Gastroesophageal sphincter (tissue), 3 donors: ENCODE results near the gene TEDC2.

Source experiments
- POLR2A ChIP-seq, 2 donors: fragments of 450-650 bp; IDR thresholded peaks; one replicate each; pipeline ENCODE4 v1.6.1; 2017; ENCODE audit warnings: antibody characterized with exemption in 2 of 2, mild to moderate bottlenecking in 2 of 2, moderate library complexity in 1 of 2
- POLR2AphosphoS5 ChIP-seq: sonication (generic); formaldehyde crosslinking; IDR thresholded peaks from one replicate; pipeline ENCODE4 v1.6.1; 2017; ENCODE audit warnings: antibody characterized with exemption
- TF ChIP-seq, protein P1 (sequence below), 4 experiments: fragments of 200-600 bp in 2 of 4; fragments of 450-650 bp in 2 of 4; sonication (generic) in 1 of 4; IDR thresholded peaks; one replicate each; pipeline ENCODE4 v1.5.1; 2017 to 2019; ENCODE audit warnings: antibody characterized with exemption in 4 of 4, mild to moderate bottlenecking in 2 of 4, moderate library complexity in 2 of 4

DNA sequence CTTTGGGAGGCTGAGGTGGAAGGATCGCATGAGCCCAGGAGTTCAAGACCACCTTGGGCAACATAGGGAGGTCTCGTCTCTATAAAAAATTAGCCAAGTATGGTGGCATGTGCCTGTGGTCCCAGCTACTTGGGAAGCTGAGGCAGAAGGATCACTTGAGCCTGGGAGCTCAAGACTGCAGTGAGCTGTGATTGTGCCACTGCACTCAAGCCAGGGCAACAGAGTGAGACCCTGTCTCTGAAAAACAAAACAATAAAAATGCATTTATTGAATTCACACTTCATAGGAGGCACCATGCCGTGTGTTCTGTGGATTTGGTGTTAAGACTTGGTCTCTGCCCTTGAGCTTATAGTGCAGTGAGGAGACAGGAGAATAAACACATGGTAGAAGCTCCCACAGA, 17.4 kb downstream of the TEDC2 start:
- TF ChIP-seq POLR2A (IDR thresholded peaks at IDR 0.05) (no peak), POLR2AphosphoS5 (no peak)
- TF ChIP-seq, protein P1, sequence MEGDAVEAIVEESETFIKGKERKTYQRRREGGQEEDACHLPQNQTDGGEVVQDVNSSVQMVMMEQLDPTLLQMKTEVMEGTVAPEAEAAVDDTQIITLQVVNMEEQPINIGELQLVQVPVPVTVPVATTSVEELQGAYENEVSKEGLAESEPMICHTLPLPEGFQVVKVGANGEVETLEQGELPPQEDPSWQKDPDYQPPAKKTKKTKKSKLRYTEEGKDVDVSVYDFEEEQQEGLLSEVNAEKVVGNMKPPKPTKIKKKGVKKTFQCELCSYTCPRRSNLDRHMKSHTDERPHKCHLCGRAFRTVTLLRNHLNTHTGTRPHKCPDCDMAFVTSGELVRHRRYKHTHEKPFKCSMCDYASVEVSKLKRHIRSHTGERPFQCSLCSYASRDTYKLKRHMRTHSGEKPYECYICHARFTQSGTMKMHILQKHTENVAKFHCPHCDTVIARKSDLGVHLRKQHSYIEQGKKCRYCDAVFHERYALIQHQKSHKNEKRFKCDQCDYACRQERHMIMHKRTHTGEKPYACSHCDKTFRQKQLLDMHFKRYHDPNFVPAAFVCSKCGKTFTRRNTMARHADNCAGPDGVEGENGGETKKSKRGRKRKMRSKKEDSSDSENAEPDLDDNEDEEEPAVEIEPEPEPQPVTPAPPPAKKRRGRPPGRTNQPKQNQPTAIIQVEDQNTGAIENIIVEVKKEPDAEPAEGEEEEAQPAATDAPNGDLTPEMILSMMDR (IDR thresholded peaks at IDR 0.05): no peak
